ENCODE results near the gene NRG3.

Gene NRG3

GRCh38 chr10:82399850-82400249, 524.9 kb downstream of the NRG3 start:
- no peaks in the 10 kb centered on the region for H3K9me3 ChIP-seq (ENCODE audit: insufficient read depth, low read depth, low read length)
- no peaks in the 10 kb centered on the region for H3K27me3 ChIP-seq (ENCODE audit: insufficient read depth, low read length)
- H3K9ac ChIP-seq (ENCODE audit: low read depth, low read length): no peak overlapping the region
- H3K36me3 ChIP-seq (ENCODE audit: insufficient read depth, low read depth, low read length): no peaks in the 10 kb centered on the region
- peaks cover 11% of the 10 kb centered on the region; the same call in 1 of the 2 replicates for H3K4me1 ChIP-seq (ENCODE audit: insufficient read depth, low read length)
- H3K27ac ChIP-seq (ENCODE audit: low read length): no peak overlapping the region
- no peak overlapping the region for H3K4me3 ChIP-seq (ENCODE audit: low read length)

GRCh38 chr10:82400841-82401240, 525.8 kb downstream of the NRG3 start:
- Histone ChIP-seq H3K9me3 (ENCODE audit: insufficient read depth, low read depth, low read length) (no peaks in the 10 kb centered on the region), H3K4me3 (ENCODE audit: low read length) (no peak overlapping the region)

GRCh38 chr10:82402906-82403401, 528.0 kb downstream of the NRG3 start:
- no peaks in the 10 kb centered on the region for H3K36me3 ChIP-seq (ENCODE audit: insufficient read depth, low read depth, low read length)
- H3K9me3 ChIP-seq (ENCODE audit: insufficient read depth, low read depth, low read length): no peaks in the 10 kb centered on the region
- no peaks in the 10 kb centered on the region for H3K27me3 ChIP-seq (ENCODE audit: insufficient read depth, low read length)
- no peak overlapping the region for H3K27ac ChIP-seq (ENCODE audit: low read length)
- H3K9ac ChIP-seq (ENCODE audit: low read depth, low read length): no peak overlapping the region
- no peak overlapping the region for H3K4me3 ChIP-seq (ENCODE audit: low read length)
- H3K4me1 ChIP-seq (ENCODE audit: insufficient read depth, low read length): peaks cover 2% of the 10 kb centered on the region; the same call in 1 of the 2 replicates

More at GRCh38 chr10:82400841-82401240, 525.8 kb downstream of the NRG3 start:
- H3K9ac ChIP-seq (ENCODE audit: low read depth, low read length): no peak overlapping the region
- no peak overlapping the region for H3K27ac ChIP-seq (ENCODE audit: low read length)
- H3K27me3 ChIP-seq (ENCODE audit: insufficient read depth, low read length): no peaks in the 10 kb centered on the region
- no peaks in the 10 kb centered on the region for H3K36me3 ChIP-seq (ENCODE audit: insufficient read depth, low read depth, low read length)
- peaks cover 11% of the 10 kb centered on the region; the same call in 1 of the 2 replicates for H3K4me1 ChIP-seq (ENCODE audit: insufficient read depth, low read length)

GRCh38 chr10:82409671-82410070, 534.7 kb downstream of the NRG3 start:
- no peaks in the 10 kb centered on the region for H3K4me1 ChIP-seq (ENCODE audit: insufficient read depth, low read length)
- no peak overlapping the region for H3K27ac ChIP-seq (ENCODE audit: low read length)
- H3K9me3 ChIP-seq (ENCODE audit: insufficient read depth, low read depth, low read length): no peaks in the 10 kb centered on the region
- H3K4me3 ChIP-seq (ENCODE audit: low read length): no peak overlapping the region
- H3K9ac ChIP-seq (ENCODE audit: low read depth, low read length): no peak overlapping the region
- no peaks in the 10 kb centered on the region for H3K36me3 ChIP-seq (ENCODE audit: insufficient read depth, low read depth, low read length)
- no peaks in the 10 kb centered on the region for H3K27me3 ChIP-seq (ENCODE audit: insufficient read depth, low read length)

GRCh38 chr10:82411416-82411815, 536.4 kb downstream of the NRG3 start:
- no peak overlapping the region for H3K4me3 ChIP-seq (ENCODE audit: low read length)
- H3K9ac ChIP-seq (ENCODE audit: low read depth, low read length): no peak overlapping the region
- no peaks in the 10 kb centered on the region for H3K9me3 ChIP-seq (ENCODE audit: insufficient read depth, low read depth, low read length)
- no peaks in the 10 kb centered on the region for H3K36me3 ChIP-seq (ENCODE audit: insufficient read depth, low read depth, low read length)
- H3K27ac ChIP-seq (ENCODE audit: low read length): no peak overlapping the region
- no peaks in the 10 kb centered on the region; the same call in 1 of the 2 replicates for H3K4me1 ChIP-seq (ENCODE audit: insufficient read depth, low read length)
- H3K27me3 ChIP-seq (ENCODE audit: insufficient read depth, low read length): no peaks in the 10 kb centered on the region

- no peak overlapping the region for H3K27ac ChIP-seq (ENCODE audit: low read length)
- H3K4me1 ChIP-seq (ENCODE audit: insufficient read depth, low read length): no peaks in the 10 kb centered on the region; the same call in 1 of the 2 replicates
Observed at GRCh38 chr10:82420001-82420400, 545.0 kb downstream of the NRG3 start.

GRCh38 chr10:82429302-82429701, 554.3 kb downstream of the NRG3 start:
- no peak overlapping the region for H3K27ac ChIP-seq (ENCODE audit: low read length)
- no peaks in the 10 kb centered on the region for H3K4me1 ChIP-seq (ENCODE audit: insufficient read depth, low read length)
- H3K9ac ChIP-seq (ENCODE audit: low read depth, low read length): no peak overlapping the region
- peaks cover 19% of the 10 kb centered on the region for H3K9me3 ChIP-seq (ENCODE audit: insufficient read depth, low read depth, low read length)
- no peaks in the 10 kb centered on the region for H3K27me3 ChIP-seq (ENCODE audit: insufficient read depth, low read length)
- no peaks in the 10 kb centered on the region for H3K36me3 ChIP-seq (ENCODE audit: insufficient read depth, low read depth, low read length)
- no peak overlapping the region for H3K4me3 ChIP-seq (ENCODE audit: low read length)

More at GRCh38 chr10:82420001-82420400, 545.0 kb downstream of the NRG3 start:
- H3K9ac ChIP-seq (ENCODE audit: low read depth, low read length): no peak overlapping the region
- no peaks in the 10 kb centered on the region for H3K36me3 ChIP-seq (ENCODE audit: insufficient read depth, low read depth, low read length)
- no peaks in the 10 kb centered on the region for H3K27me3 ChIP-seq (ENCODE audit: insufficient read depth, low read length)
- H3K9me3 ChIP-seq (ENCODE audit: insufficient read depth, low read depth, low read length): no peaks in the 10 kb centered on the region
- no peak overlapping the region for H3K4me3 ChIP-seq (ENCODE audit: low read length)

- Histone ChIP-seq H3K36me3 (ENCODE audit: insufficient read depth, low read depth, low read length) (no peaks in the 10 kb centered on the region), H3K27me3 (ENCODE audit: insufficient read depth, low read length) (no peaks in the 10 kb centered on the region), H3K4me3 (ENCODE audit: low read length) (no peak overlapping the region), H3K9me3 (ENCODE audit: insufficient read depth, low read depth, low read length) (no peaks in the 10 kb centered on the region), H3K4me1 (ENCODE audit: insufficient read depth, low read length) (no peaks in the 10 kb centered on the region), H3K27ac (ENCODE audit: low read length) (no peak overlapping the region), H3K9ac (ENCODE audit: low read depth, low read length) (no peak overlapping the region)
Observed at GRCh38 chr10:82438277-82438676, 563.3 kb downstream of the NRG3 start.

- no peaks in the 10 kb centered on the region for H3K36me3 ChIP-seq (ENCODE audit: insufficient read depth, low read depth, low read length)
- no peaks in the 10 kb centered on the region for H3K9me3 ChIP-seq (ENCODE audit: insufficient read depth, low read depth, low read length)
- H3K4me1 ChIP-seq (ENCODE audit: insufficient read depth, low read length): no peaks in the 10 kb centered on the region
- H3K9ac ChIP-seq (ENCODE audit: low read depth, low read length): no peak overlapping the region
- H3K4me3 ChIP-seq (ENCODE audit: low read length): no peak overlapping the region
- no peaks in the 10 kb centered on the region for H3K27me3 ChIP-seq (ENCODE audit: insufficient read depth, low read length)
- no peak overlapping the region for H3K27ac ChIP-seq (ENCODE audit: low read length)
Observed at GRCh38 chr10:82440775-82441174, 565.8 kb downstream of the NRG3 start.

- Histone ChIP-seq H3K9ac (ENCODE audit: low read depth, low read length) (no peak overlapping the region), H3K27me3 (ENCODE audit: insufficient read depth, low read length) (no peaks in the 10 kb centered on the region), H3K4me1 (ENCODE audit: insufficient read depth, low read length) (no peaks in the 10 kb centered on the region), H3K4me3 (ENCODE audit: low read length) (no peak overlapping the region), H3K9me3 (ENCODE audit: insufficient read depth, low read depth, low read length) (no peaks in the 10 kb centered on the region), H3K27ac (ENCODE audit: low read length) (no peak overlapping the region), H3K36me3 (ENCODE audit: insufficient read depth, low read depth, low read length) (no peaks in the 10 kb centered on the region)
Observed at GRCh38 chr10:82452046-82452445, 577.1 kb downstream of the NRG3 start.

GRCh38 chr10:82452676-82453075, 577.7 kb downstream of the NRG3 start:
- no peaks in the 10 kb centered on the region for H3K36me3 ChIP-seq (ENCODE audit: insufficient read depth, low read depth, low read length)
- no peaks in the 10 kb centered on the region for H3K27me3 ChIP-seq (ENCODE audit: insufficient read depth, low read length)
- H3K9ac ChIP-seq (ENCODE audit: low read depth, low read length): no peak overlapping the region
- no peaks in the 10 kb centered on the region for H3K4me1 ChIP-seq (ENCODE audit: insufficient read depth, low read length)
- H3K27ac ChIP-seq (ENCODE audit: low read length): no peak overlapping the region
- H3K9me3 ChIP-seq (ENCODE audit: insufficient read depth, low read depth, low read length): no peaks in the 10 kb centered on the region
- no peak overlapping the region for H3K4me3 ChIP-seq (ENCODE audit: low read length)

- H3K4me3 ChIP-seq (ENCODE audit: low read length): no peak overlapping the region
- H3K4me1 ChIP-seq (ENCODE audit: insufficient read depth, low read length): no peaks in the 10 kb centered on the region
- no peak overlapping the region for H3K27ac ChIP-seq (ENCODE audit: low read length)
- no peaks in the 10 kb centered on the region for H3K9me3 ChIP-seq (ENCODE audit: insufficient read depth, low read depth, low read length)
- no peaks in the 10 kb centered on the region for H3K27me3 ChIP-seq (ENCODE audit: insufficient read depth, low read length)
- H3K36me3 ChIP-seq (ENCODE audit: insufficient read depth, low read depth, low read length): no peaks in the 10 kb centered on the region
- H3K9ac ChIP-seq (ENCODE audit: low read depth, low read length): no peak overlapping the region
Observed at GRCh38 chr10:82453678-82454293, 578.8 kb downstream of the NRG3 start.

All from iPS-20b (cell line).